WTC11 (cell line): ENCODE measurements around the gene HHAT. TPM values are rescaled to one million over a fixed set of nuclear protein-coding genes. Genes with fewer than 3 reads are reported as not detected.

Experiments used
- ATAC-seq: fragments of 200-7000 bp; cut with Tn5 transposase; 2 replicates; pipeline ENCODE4 v1.10.0; 2021; ENCODE audit warnings: mild to moderate bottlenecking, moderate library complexity
- CTCF ChIA-PET: fragments of 300-600 bp; sonication (Branson Sonifier 250); formaldehyde crosslinking; loops from one replicate; lab custom pipeline; 2021; ENCODE audit warnings: antibody characterized with exemption; lab: Charles Lee
- POLR2A ChIA-PET: fragments of 350-600 bp; sonication (Branson Sonifier 250); formaldehyde crosslinking; loops from one replicate; lab custom pipeline; 2021; ENCODE audit warnings: antibody characterized with exemption; lab: Charles Lee
- DNase-seq: peaks from one replicate; pipeline ENCODE4 v3.0.0; 2021; ENCODE audit warnings: low spot score
- H3K27ac Mint-ChIP-seq: 2 replicates; pipeline ENCODE4 v1.8.0; 2021; ENCODE audit warnings: mixed read lengths
- H3K27me3 Mint-ChIP-seq: 2 replicates; pipeline ENCODE4 v1.8.0; 2021; ENCODE audit warnings: low read depth, mild to moderate bottlenecking, moderate library complexity, mixed read lengths
- H3K36me3 Mint-ChIP-seq: 2 replicates; pipeline ENCODE4 v1.8.0; 2021; ENCODE audit warnings: mixed read lengths
- H3K4me1 Mint-ChIP-seq: 2 replicates; pipeline ENCODE4 v1.8.0; 2022; ENCODE audit warnings: mixed read lengths
- H3K4me3 Mint-ChIP-seq: 2 replicates; pipeline ENCODE4 v1.8.0; 2021; ENCODE audit warnings: mild to moderate bottlenecking, moderate library complexity, mixed read lengths
- H3K9me3 Mint-ChIP-seq: 2 replicates; pipeline ENCODE4 v1.8.0; 2021; ENCODE audit warnings: mixed read lengths
- ESRRA ChIP-seq: sonication (generic); formaldehyde crosslinking; IDR thresholded peaks from 2 replicates; pipeline ENCODE4 v1.8.1; 2022; ENCODE audit warnings: mild to moderate bottlenecking, missing genetic modification reagents, borderline replicate concordance
- JAZF1 ChIP-seq: fragments of 250-450 bp; sonication (Bioruptor Pico); IDR thresholded peaks from 2 replicates; pipeline ENCODE4 v1.9.0; 2021; ENCODE audit warnings: moderate library complexity, mild to moderate bottlenecking, inconsistent platforms
- JUN ChIP-seq: sonication (generic); formaldehyde crosslinking; IDR thresholded peaks from 2 replicates; pipeline ENCODE4 v1.8.0; 2023; ENCODE audit warnings: mild to moderate bottlenecking, missing genetic modification reagents
- NR1H2 ChIP-seq: sonication (generic); formaldehyde crosslinking; IDR thresholded peaks from 2 replicates; pipeline ENCODE4 v1.9.0; 2021; ENCODE audit warnings: mild to moderate bottlenecking, moderate library complexity, missing genetic modification reagents
- PRRX2 ChIP-seq: fragments of 250-450 bp; sonication (Bioruptor Pico); IDR thresholded peaks from 2 replicates; pipeline ENCODE4 v1.8.0; 2021; ENCODE audit warnings: mild to moderate bottlenecking
- TEAD4 ChIP-seq: sonication (generic); formaldehyde crosslinking; IDR thresholded peaks from 2 replicates; pipeline ENCODE4 v1.8.0; 2022; ENCODE audit warnings: mild to moderate bottlenecking, missing genetic modification reagents
- ZNF232 ChIP-seq: sonication (generic); formaldehyde crosslinking; IDR thresholded peaks from 2 replicates; pipeline ENCODE4 v1.8.0; 2022; ENCODE audit warnings: mild to moderate bottlenecking, missing genetic modification reagents
- ZNF263 ChIP-seq: sonication (generic); formaldehyde crosslinking; IDR thresholded peaks from 2 replicates; pipeline ENCODE4 v1.8.1; 2022; ENCODE audit warnings: low read depth, mild to moderate bottlenecking, moderate library complexity, missing genetic modification reagents
- total RNA-seq: library from RNA; stranded (reverse); gene quantifications from 3 replicates; pipeline ENCODE4 v1.2.3, GENCODE V29; 2021
- TF ChIP-seq, protein P1 (sequence below): fragments of 200-600 bp; IDR thresholded peaks from 2 replicates; pipeline ENCODE4 v1.8.0; 2022; ENCODE audit warnings: antibody characterized with exemption
- TF ChIP-seq, protein P2 (sequence below): sonication (generic); formaldehyde crosslinking; IDR thresholded peaks from 2 replicates; pipeline ENCODE4 v1.8.1; 2022; ENCODE audit warnings: low read depth, mild to moderate bottlenecking, moderate library complexity, missing genetic modification reagents, borderline replicate concordance
- TF ChIP-seq, protein P3 (sequence below): sonication (generic); formaldehyde crosslinking; IDR thresholded peaks from 2 replicates; pipeline ENCODE4 v1.8.0; 2022; ENCODE audit warnings: missing genetic modification reagents
- TF ChIP-seq, protein P4 (sequence below): sonication (generic); formaldehyde crosslinking; conservative IDR thresholded peaks from 2 replicates; pipeline ENCODE4 v1.8.1; 2023; ENCODE audit warnings: mild to moderate bottlenecking, low read depth, missing genetic modification reagents, moderate library complexity
- TF ChIP-seq, protein P5 (sequence below): sonication (generic); formaldehyde crosslinking; IDR thresholded peaks from 2 replicates; pipeline ENCODE4 v1.8.0; 2022; ENCODE audit warnings: mild to moderate bottlenecking, missing genetic modification reagents
- TF ChIP-seq, protein P6 (sequence below): sonication (generic); formaldehyde crosslinking; IDR thresholded peaks from 2 replicates; pipeline ENCODE4 v1.8.1; 2023; ENCODE audit warnings: mild to moderate bottlenecking, missing genetic modification reagents

Gene HHAT
- total RNA-seq, 1 experiment from 2014 or later = 0.39 TPM

DNA sequence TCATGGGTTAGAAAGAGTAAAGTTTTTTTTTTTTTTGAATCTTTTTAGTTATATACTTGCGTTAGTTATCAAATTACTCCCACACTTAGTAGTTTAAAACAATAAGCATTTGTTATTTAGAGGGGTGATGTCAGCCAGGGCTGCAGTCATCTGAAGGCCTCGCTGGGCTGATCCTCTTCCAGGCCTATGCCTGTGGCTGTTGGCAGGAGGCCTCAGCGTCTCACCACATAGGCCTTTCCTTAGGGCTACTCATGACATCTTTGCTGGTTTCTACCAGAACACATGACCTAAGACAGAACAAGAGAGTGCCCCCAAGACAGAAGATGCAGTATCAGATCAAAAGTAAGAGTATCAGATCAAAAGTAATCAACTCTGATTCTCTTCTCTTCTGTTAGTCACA is 167.4 kb downstream of the HHAT start (continued):
- TF ChIP-seq, protein P1, sequence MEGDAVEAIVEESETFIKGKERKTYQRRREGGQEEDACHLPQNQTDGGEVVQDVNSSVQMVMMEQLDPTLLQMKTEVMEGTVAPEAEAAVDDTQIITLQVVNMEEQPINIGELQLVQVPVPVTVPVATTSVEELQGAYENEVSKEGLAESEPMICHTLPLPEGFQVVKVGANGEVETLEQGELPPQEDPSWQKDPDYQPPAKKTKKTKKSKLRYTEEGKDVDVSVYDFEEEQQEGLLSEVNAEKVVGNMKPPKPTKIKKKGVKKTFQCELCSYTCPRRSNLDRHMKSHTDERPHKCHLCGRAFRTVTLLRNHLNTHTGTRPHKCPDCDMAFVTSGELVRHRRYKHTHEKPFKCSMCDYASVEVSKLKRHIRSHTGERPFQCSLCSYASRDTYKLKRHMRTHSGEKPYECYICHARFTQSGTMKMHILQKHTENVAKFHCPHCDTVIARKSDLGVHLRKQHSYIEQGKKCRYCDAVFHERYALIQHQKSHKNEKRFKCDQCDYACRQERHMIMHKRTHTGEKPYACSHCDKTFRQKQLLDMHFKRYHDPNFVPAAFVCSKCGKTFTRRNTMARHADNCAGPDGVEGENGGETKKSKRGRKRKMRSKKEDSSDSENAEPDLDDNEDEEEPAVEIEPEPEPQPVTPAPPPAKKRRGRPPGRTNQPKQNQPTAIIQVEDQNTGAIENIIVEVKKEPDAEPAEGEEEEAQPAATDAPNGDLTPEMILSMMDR = no peak
- TF ChIP-seq, protein P2, sequence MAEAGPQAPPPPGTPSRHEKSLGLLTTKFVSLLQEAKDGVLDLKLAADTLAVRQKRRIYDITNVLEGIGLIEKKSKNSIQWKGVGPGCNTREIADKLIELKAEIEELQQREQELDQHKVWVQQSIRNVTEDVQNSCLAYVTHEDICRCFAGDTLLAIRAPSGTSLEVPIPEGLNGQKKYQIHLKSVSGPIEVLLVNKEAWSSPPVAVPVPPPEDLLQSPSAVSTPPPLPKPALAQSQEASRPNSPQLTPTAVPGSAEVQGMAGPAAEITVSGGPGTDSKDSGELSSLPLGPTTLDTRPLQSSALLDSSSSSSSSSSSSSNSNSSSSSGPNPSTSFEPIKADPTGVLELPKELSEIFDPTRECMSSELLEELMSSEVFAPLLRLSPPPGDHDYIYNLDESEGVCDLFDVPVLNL (CRISPR knock-in tag) = no peak
- TF ChIP-seq ZNF232 (CRISPR knock-in tag) = no peak
- no peak for TF ChIP-seq TEAD4 (CRISPR knock-in tag)
- TF ChIP-seq ZNF263 (CRISPR knock-in tag) = no peak
- TF ChIP-seq, all 79 proteins: peak for 0

DNA sequence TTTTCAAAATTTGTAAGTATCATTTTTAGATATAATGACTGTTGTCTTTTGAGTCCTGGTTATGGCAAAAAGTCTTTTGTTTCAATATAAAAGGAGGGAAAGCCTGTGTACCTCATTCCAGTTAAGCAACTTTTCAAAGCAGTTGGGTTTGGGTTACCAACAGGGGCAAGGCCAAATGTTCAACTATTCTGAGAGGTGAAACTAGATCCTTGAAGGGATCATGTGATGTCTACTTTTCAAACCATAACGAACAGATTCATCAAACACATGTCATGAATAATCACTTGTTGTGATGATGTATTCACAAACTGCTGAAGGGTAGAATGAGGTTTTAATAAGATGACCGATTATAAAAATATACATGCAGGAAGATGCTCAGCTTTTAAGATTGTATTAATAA is 171.3 kb downstream of the HHAT start:
- TF ChIP-seq NR1H2 (no peak), ZNF232 (CRISPR knock-in tag) (no peak), ESRRA (CRISPR knock-in tag) (no peak), PRRX2 (no peak), JAZF1 (CRISPR knock-in tag) (no peak), TEAD4 (CRISPR knock-in tag) (no peak), JUN (no peak)
- TF ChIP-seq, protein P3, sequence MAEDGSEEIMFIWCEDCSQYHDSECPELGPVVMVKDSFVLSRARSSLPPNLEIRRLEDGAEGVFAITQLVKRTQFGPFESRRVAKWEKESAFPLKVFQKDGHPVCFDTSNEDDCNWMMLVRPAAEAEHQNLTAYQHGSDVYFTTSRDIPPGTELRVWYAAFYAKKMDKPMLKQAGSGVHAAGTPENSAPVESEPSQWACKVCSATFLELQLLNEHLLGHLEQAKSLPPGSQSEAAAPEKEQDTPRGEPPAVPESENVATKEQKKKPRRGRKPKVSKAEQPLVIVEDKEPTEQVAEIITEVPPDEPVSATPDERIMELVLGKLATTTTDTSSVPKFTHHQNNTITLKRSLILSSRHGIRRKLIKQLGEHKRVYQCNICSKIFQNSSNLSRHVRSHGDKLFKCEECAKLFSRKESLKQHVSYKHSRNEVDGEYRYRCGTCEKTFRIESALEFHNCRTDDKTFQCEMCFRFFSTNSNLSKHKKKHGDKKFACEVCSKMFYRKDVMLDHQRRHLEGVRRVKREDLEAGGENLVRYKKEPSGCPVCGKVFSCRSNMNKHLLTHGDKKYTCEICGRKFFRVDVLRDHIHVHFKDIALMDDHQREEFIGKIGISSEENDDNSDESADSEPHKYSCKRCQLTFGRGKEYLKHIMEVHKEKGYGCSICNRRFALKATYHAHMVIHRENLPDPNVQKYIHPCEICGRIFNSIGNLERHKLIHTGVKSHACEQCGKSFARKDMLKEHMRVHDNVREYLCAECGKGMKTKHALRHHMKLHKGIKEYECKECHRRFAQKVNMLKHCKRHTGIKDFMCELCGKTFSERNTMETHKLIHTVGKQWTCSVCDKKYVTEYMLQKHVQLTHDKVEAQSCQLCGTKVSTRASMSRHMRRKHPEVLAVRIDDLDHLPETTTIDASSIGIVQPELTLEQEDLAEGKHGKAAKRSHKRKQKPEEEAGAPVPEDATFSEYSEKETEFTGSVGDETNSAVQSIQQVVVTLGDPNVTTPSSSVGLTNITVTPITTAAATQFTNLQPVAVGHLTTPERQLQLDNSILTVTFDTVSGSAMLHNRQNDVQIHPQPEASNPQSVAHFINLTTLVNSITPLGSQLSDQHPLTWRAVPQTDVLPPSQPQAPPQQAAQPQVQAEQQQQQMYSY (CRISPR knock-in tag) = no peak
- TF ChIP-seq, protein P4, sequence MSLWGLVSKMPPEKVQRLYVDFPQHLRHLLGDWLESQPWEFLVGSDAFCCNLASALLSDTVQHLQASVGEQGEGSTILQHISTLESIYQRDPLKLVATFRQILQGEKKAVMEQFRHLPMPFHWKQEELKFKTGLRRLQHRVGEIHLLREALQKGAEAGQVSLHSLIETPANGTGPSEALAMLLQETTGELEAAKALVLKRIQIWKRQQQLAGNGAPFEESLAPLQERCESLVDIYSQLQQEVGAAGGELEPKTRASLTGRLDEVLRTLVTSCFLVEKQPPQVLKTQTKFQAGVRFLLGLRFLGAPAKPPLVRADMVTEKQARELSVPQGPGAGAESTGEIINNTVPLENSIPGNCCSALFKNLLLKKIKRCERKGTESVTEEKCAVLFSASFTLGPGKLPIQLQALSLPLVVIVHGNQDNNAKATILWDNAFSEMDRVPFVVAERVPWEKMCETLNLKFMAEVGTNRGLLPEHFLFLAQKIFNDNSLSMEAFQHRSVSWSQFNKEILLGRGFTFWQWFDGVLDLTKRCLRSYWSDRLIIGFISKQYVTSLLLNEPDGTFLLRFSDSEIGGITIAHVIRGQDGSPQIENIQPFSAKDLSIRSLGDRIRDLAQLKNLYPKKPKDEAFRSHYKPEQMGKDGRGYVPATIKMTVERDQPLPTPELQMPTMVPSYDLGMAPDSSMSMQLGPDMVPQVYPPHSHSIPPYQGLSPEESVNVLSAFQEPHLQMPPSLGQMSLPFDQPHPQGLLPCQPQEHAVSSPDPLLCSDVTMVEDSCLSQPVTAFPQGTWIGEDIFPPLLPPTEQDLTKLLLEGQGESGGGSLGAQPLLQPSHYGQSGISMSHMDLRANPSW (CRISPR knock-in tag) = no peak
- TF ChIP-seq, protein P5, sequence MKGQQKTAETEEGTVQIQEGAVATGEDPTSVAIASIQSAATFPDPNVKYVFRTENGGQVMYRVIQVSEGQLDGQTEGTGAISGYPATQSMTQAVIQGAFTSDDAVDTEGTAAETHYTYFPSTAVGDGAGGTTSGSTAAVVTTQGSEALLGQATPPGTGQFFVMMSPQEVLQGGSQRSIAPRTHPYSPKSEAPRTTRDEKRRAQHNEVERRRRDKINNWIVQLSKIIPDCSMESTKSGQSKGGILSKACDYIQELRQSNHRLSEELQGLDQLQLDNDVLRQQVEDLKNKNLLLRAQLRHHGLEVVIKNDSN (CRISPR knock-in tag) = no peak
- TF ChIP-seq, protein P6, sequence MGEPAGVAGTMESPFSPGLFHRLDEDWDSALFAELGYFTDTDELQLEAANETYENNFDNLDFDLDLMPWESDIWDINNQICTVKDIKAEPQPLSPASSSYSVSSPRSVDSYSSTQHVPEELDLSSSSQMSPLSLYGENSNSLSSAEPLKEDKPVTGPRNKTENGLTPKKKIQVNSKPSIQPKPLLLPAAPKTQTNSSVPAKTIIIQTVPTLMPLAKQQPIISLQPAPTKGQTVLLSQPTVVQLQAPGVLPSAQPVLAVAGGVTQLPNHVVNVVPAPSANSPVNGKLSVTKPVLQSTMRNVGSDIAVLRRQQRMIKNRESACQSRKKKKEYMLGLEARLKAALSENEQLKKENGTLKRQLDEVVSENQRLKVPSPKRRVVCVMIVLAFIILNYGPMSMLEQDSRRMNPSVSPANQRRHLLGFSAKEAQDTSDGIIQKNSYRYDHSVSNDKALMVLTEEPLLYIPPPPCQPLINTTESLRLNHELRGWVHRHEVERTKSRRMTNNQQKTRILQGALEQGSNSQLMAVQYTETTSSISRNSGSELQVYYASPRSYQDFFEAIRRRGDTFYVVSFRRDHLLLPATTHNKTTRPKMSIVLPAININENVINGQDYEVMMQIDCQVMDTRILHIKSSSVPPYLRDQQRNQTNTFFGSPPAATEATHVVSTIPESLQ (CRISPR knock-in tag) = no peak
- POLR2A ChIA-PET = no interaction called here
- ATAC-seq (no peak), DNase-seq (no peak)
- no peak overlapping the region for H3K4me3 Mint-ChIP-seq
- no peaks in the 10 kb centered on the region for H3K36me3 Mint-ChIP-seq
- no peaks in the 10 kb centered on the region; the same call in 1 of the 2 replicates for H3K27me3 Mint-ChIP-seq
- CTCF ChIA-PET = no interaction called here
- no peaks in the 10 kb centered on the region for H3K9me3 Mint-ChIP-seq
- peaks cover 2% of the 10 kb centered on the region; the same call in 1 of the 2 replicates for H3K4me1 Mint-ChIP-seq
- H3K27ac Mint-ChIP-seq = no peak overlapping the region
